Nucleus accumbens (tissue), 56 donors: ENCODE measurements around the gene MAZ.

Experiments used
- DNase-seq, 56 donors: peaks; one replicate each; lab custom pipeline; 2025; lab: John Stamatoyannopoulos, UW

Gene MAZ

GRCh38 chr16:29844575-29845331 is 38.4 kb downstream of the MAZ start:
- no peak for DNase-seq

- DNase-seq = no peak
Measured at GRCh38 chr16:29845656-29846055, 39.3 kb downstream of the MAZ start.

- peak in 49 of 56 donors; percentile 16 to 82 (median 40) for DNase-seq
Measured at GRCh38 chr16:29848420-29849297, 42.3 kb downstream of the MAZ start.

GRCh38 chr16:29849505-29849904 is 43.2 kb downstream of the MAZ start:
- peak in 11 of 56 donors; percentile 3 to 51 (median 16) for DNase-seq

- no peak for DNase-seq
Measured at GRCh38 chr16:29850998-29851397, 44.7 kb downstream of the MAZ start.

GRCh38 chr16:29852654-29853053 is 46.3 kb downstream of the MAZ start:
- DNase-seq = no peak

- no peak for DNase-seq
Measured at GRCh38 chr16:29854520-29855100, 48.3 kb downstream of the MAZ start.

GRCh38 chr16:29857133-29857760 is 50.9 kb downstream of the MAZ start:
- DNase-seq = no peak

GRCh38 chr16:29858149-29858849 is 52.0 kb downstream of the MAZ start:
- peak in 7 of 56 donors; percentile 2 to 63 (median 18) for DNase-seq

- DNase-seq = no peak
Measured at GRCh38 chr16:29858974-29859373, 52.6 kb downstream of the MAZ start.

- DNase-seq = no peak
Measured at GRCh38 chr16:29860218-29860617, 53.9 kb downstream of the MAZ start.
